ENCODE results near the gene CRAMP1. TPM values are rescaled to one million over a fixed set of nuclear protein-coding genes. Genes with fewer than 3 reads are reported as not detected.

The CRAMP1 gene
- polyA plus RNA-seq, 1 of the 3 experiments (the other 2 are of a cell fraction), result 9.5 TPM

- POLR2A ChIA-PET, result no interaction called here
These were observed 43.2 kb downstream of the CRAMP1 start for GRCh38 chr16:1655269-1655807.

GRCh38 chr16:1655909-1656807 is 44.0 kb downstream of the CRAMP1 start:
- 95% methylated on average over 23 of the region's 52 CpGs for WGBS (ENCODE audit: low lambda C conversion rate)
- CTCF ChIA-PET, result interaction anchor here (0.9 to 1.1 kb wide), 2 partner anchors 49 to 67 kb away, joined by 3 to 4 read pairs; no protein-coding TSS in a partner anchor

More at GRCh38 chr16:1655269-1655807, 43.2 kb downstream of the CRAMP1 start:
- Histone ChIP-seq H3K9me2 (no peaks in the 10 kb centered on the region), H3K4me2 (no peak overlapping the region), H3K36me3 (replicated peaks in 1 of 2; ENCODE audit: control insufficient read depth in 1 of 2, insufficient read depth in 2 of 2, low read length in 1 of 2) (peaks cover 12 to 67% of the 10 kb centered on the region in 2 experiments), H2AFZ (ENCODE audit: low read depth) (no peak overlapping the region), H3K4me1 (ENCODE audit: control insufficient read depth in 1 of 2, insufficient read depth in 2 of 2, low read depth in 1 of 2, low read length in 1 of 2) (peaks cover 0 to 7% of the 10 kb centered on the region in 2 experiments; a peak in 1 of 4 replicates), H3K27ac (ENCODE audit: low read depth in 2 of 2, low read length in 1 of 2) (no peak overlapping the region), H3K79me2 (ENCODE audit: insufficient read depth) (no peaks in the 10 kb centered on the region; the same call in 1 of the 2 replicates), H3K4me3 (ENCODE audit: low read depth in 2 of 2, low read length in 1 of 2) (no peak overlapping the region), H3F3A (replicated peaks; ENCODE audit: insufficient read depth) (peaks cover 8% of the 10 kb centered on the region), H3K9ac (no peak overlapping the region), H3K9me3 (no peaks in the 10 kb centered on the region), H4K20me1 (ENCODE audit: insufficient read depth) (peaks cover 15% of the 10 kb centered on the region), H3K27me3 (ENCODE audit: insufficient read depth) (no peaks in the 10 kb centered on the region)
- TF ChIP-seq FOXJ3 (CRISPR knock-in tag; IDR thresholded peaks at IDR 0.05) (no peak), FOXM1 (IDR thresholded peaks at IDR 0.05; ENCODE audit: low read depth) (no peak), GABPA (IDR thresholded peaks at IDR 0.05; ENCODE audit: low read depth) (no peak), RAD21 (IDR thresholded peaks at IDR 0.05; ENCODE audit: low read length) (no peak)
- 88% methylated on average over 14 of the region's 16 CpGs for WGBS (ENCODE audit: low lambda C conversion rate)
- no peak for DNase-seq
- CTCF ChIA-PET, result interaction anchor here (1.1 kb wide), 1 partner anchor 50 kb away, joined by 4 read pairs; no protein-coding TSS in a partner anchor

GRCh38 chr16:1656808-1657617 is 44.9 kb downstream of the CRAMP1 start:
- 82% methylated on average over 13 of the region's 24 CpGs for WGBS (ENCODE audit: low lambda C conversion rate)
- Histone ChIP-seq H3F3A (replicated peaks; ENCODE audit: insufficient read depth) (no peaks in the 10 kb centered on the region), H3K4me3 (ENCODE audit: low read depth in 2 of 2, low read length in 1 of 2) (no peak overlapping the region), H3K36me3 (replicated peaks in 1 of 2; ENCODE audit: control insufficient read depth in 1 of 2, insufficient read depth in 2 of 2, low read length in 1 of 2) (peaks cover 7 to 65% of the 10 kb centered on the region in 2 experiments), H3K27ac (ENCODE audit: low read depth in 2 of 2, low read length in 1 of 2) (no peak overlapping the region), H3K9me2 (no peaks in the 10 kb centered on the region), H3K9me3 (no peaks in the 10 kb centered on the region), H3K9ac (no peak overlapping the region), H3K4me1 (ENCODE audit: control insufficient read depth in 1 of 2, insufficient read depth in 2 of 2, low read depth in 1 of 2, low read length in 1 of 2) (peaks cover 0 to 7% of the 10 kb centered on the region in 2 experiments; a peak in 1 of 4 replicates), H3K79me2 (ENCODE audit: insufficient read depth) (no peaks in the 10 kb centered on the region), H3K4me2 (no peak overlapping the region), H4K20me1 (ENCODE audit: insufficient read depth) (peaks cover under 1% of the 10 kb centered on the region; the same call in 1 of the 2 replicates), H2AFZ (ENCODE audit: low read depth) (no peak overlapping the region), H3K27me3 (ENCODE audit: insufficient read depth) (no peaks in the 10 kb centered on the region)
- POLR2A ChIA-PET, result no interaction called here
- CTCF ChIA-PET, result interaction anchor here (0.9 to 1.1 kb wide), 3 partner anchors 20 to 67 kb away, joined by 3 to 4 read pairs (median 3); no protein-coding TSS in a partner anchor
- TF ChIP-seq FOXM1 (IDR thresholded peaks at IDR 0.05; ENCODE audit: low read depth) (no peak), TEAD4 (IDR thresholded peaks at IDR 0.05; ENCODE audit: borderline replicate concordance, insufficient read depth) (no peak), TAF1 (IDR thresholded peaks at IDR 0.05; ENCODE audit: borderline replicate concordance, low read depth, low read length) (no peak), IRF3 (IDR thresholded peaks at IDR 0.05; ENCODE audit: low read depth, low read length) (no peak), SMC3 (IDR thresholded peaks at IDR 0.05; ENCODE audit: low read depth, low read length) (no peak)
- peak; percentile 53 for DNase-seq

More at GRCh38 chr16:1655909-1656807, 44.0 kb downstream of the CRAMP1 start:
- Histone ChIP-seq H3K36me3 (replicated peaks in 1 of 2; ENCODE audit: control insufficient read depth in 1 of 2, insufficient read depth in 2 of 2, low read length in 1 of 2) (peaks cover 4 to 61% of the 10 kb centered on the region in 2 experiments), H3K4me1 (ENCODE audit: control insufficient read depth in 1 of 2, insufficient read depth in 2 of 2, low read depth in 1 of 2, low read length in 1 of 2) (peaks cover 0 to 7% of the 10 kb centered on the region in 2 experiments; a peak in 1 of 4 replicates), H3K4me2 (no peak overlapping the region), H3K9ac (no peak overlapping the region), H3F3A (replicated peaks; ENCODE audit: insufficient read depth) (no peaks in the 10 kb centered on the region), H3K27me3 (ENCODE audit: insufficient read depth) (no peaks in the 10 kb centered on the region), H3K27ac (ENCODE audit: low read depth in 2 of 2, low read length in 1 of 2) (no peak overlapping the region), H2AFZ (ENCODE audit: low read depth) (no peak overlapping the region), H3K79me2 (ENCODE audit: insufficient read depth) (no peaks in the 10 kb centered on the region; the same call in 1 of the 2 replicates), H3K4me3 (ENCODE audit: low read depth in 2 of 2, low read length in 1 of 2) (no peak overlapping the region), H4K20me1 (ENCODE audit: insufficient read depth) (peaks cover 9% of the 10 kb centered on the region; the same call in 1 of the 2 replicates), H3K9me3 (no peaks in the 10 kb centered on the region), H3K9me2 (no peaks in the 10 kb centered on the region)
- TF ChIP-seq SIN3A (IDR thresholded peaks at IDR 0.05; ENCODE audit: borderline replicate concordance, low read depth, low read length), result no peak
- no peak for TF ChIP-seq YY1 (IDR thresholded peaks at IDR 0.05; ENCODE audit: low read depth)
- no peak for TF ChIP-seq FOSL2 (IDR thresholded peaks at IDR 0.05; ENCODE audit: borderline replicate concordance, low read depth)
- no peak for TF ChIP-seq CHD2 (IDR thresholded peaks at IDR 0.05; ENCODE audit: low read length, partially characterized antibody)
- no peak for TF ChIP-seq TEAD4 (IDR thresholded peaks at IDR 0.05; ENCODE audit: borderline replicate concordance, insufficient read depth)
- no peak for TF ChIP-seq RAD21 (IDR thresholded peaks at IDR 0.05; ENCODE audit: low read length)
- POLR2A ChIA-PET, result no interaction called here
- DNase-seq, result no peak

All from SK-N-SH (cell line).